K562 (cell line): ENCODE measurements around the gene ETV7.

Source experiments
- ESRRA ChIP-seq: fragments of 450-650 bp; IDR thresholded peaks from 2 replicates; pipeline ENCODE4 v1.6.1; 2014; ENCODE audit warnings: low read depth, mild to moderate bottlenecking, moderate library complexity, borderline replicate concordance
- NFRKB ChIP-seq: fragments of 450-650 bp; IDR thresholded peaks from 2 replicates; pipeline ENCODE4 v1.6.1; 2016; ENCODE audit warnings: low read depth
- XRCC3 ChIP-seq: fragments of 450-650 bp; IDR thresholded peaks from 2 replicates; pipeline ENCODE4 v1.6.1; 2017; ENCODE audit warnings: mild to moderate bottlenecking, moderate library complexity
- XRCC5 ChIP-seq: fragments of 200-400 bp; formaldehyde crosslinking; IDR thresholded peaks from 2 replicates; pipeline ENCODE4 v1.6.1; 2017; ENCODE audit warnings: low read depth, mild to moderate bottlenecking, low read length
- TF ChIP-seq, protein P1 (sequence below), 2 experiments: fragments of 450-650 bp; formaldehyde crosslinking in 1 of 2; IDR thresholded peaks; 2 replicates each; pipeline versions ENCODE4 v1.4.0 to v1.6.1; 2014 to 2020; ENCODE audit warnings: mild to moderate bottlenecking in 2 of 2, borderline replicate concordance in 1 of 2, low read depth in 1 of 2
- TF ChIP-seq, protein P2 (sequence below), 3 experiments: IDR thresholded peaks in 2 of 3; conservative IDR thresholded peaks in 1 of 3; 2 replicates each; pipeline ENCODE4 v1.5.1; 2011 to 2012; ENCODE audit warnings: low read length in 3 of 3, mild to moderate bottlenecking in 3 of 3, control low read depth in 2 of 3, improper control_type of control experiment in 1 of 3, inconsistent platforms in 1 of 3, low read depth in 1 of 3, mixed read lengths in 1 of 3, moderate library complexity in 1 of 3; ENCODE audit not compliant: insufficient read depth in 2 of 3

DNA sequence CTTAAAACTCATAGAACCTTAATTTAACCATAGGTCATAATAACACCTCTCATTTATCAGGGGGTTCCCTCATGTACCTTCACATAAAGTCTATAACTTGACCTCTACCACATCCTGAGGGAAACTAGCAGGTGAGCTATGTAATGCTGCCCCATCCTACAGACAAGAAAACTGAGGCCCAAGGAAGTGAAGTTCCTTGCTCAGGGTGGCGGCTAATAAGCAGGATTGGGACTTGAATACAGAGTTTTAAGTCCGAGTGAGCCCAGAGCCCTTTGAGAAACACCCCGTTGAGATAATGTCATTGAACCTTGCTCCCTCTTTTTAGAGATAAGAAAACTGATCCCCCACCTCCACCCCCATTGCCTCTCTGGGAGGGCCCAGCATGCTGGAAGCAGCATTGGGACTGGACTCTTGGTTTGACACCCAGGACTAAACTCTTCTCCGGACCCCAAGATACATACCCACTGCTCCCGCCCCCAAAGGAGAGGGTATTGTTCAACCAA lies 51.2 kb downstream of the ETV7 start:
- TF ChIP-seq XRCC3 (no peak), XRCC5 (no peak), ESRRA (no peak), NFRKB (no peak)
- TF ChIP-seq, protein P1, sequence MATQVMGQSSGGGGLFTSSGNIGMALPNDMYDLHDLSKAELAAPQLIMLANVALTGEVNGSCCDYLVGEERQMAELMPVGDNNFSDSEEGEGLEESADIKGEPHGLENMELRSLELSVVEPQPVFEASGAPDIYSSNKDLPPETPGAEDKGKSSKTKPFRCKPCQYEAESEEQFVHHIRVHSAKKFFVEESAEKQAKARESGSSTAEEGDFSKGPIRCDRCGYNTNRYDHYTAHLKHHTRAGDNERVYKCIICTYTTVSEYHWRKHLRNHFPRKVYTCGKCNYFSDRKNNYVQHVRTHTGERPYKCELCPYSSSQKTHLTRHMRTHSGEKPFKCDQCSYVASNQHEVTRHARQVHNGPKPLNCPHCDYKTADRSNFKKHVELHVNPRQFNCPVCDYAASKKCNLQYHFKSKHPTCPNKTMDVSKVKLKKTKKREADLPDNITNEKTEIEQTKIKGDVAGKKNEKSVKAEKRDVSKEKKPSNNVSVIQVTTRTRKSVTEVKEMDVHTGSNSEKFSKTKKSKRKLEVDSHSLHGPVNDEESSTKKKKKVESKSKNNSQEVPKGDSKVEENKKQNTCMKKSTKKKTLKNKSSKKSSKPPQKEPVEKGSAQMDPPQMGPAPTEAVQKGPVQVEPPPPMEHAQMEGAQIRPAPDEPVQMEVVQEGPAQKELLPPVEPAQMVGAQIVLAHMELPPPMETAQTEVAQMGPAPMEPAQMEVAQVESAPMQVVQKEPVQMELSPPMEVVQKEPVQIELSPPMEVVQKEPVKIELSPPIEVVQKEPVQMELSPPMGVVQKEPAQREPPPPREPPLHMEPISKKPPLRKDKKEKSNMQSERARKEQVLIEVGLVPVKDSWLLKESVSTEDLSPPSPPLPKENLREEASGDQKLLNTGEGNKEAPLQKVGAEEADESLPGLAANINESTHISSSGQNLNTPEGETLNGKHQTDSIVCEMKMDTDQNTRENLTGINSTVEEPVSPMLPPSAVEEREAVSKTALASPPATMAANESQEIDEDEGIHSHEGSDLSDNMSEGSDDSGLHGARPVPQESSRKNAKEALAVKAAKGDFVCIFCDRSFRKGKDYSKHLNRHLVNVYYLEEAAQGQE (IDR thresholded peaks at IDR 0.05; ENCODE audit: borderline replicate concordance), result no peak
- TF ChIP-seq, protein P1 (CRISPR knock-in tag; IDR thresholded peaks at IDR 0.05; ENCODE audit: low read depth), result no peak
- TF ChIP-seq, protein P2, sequence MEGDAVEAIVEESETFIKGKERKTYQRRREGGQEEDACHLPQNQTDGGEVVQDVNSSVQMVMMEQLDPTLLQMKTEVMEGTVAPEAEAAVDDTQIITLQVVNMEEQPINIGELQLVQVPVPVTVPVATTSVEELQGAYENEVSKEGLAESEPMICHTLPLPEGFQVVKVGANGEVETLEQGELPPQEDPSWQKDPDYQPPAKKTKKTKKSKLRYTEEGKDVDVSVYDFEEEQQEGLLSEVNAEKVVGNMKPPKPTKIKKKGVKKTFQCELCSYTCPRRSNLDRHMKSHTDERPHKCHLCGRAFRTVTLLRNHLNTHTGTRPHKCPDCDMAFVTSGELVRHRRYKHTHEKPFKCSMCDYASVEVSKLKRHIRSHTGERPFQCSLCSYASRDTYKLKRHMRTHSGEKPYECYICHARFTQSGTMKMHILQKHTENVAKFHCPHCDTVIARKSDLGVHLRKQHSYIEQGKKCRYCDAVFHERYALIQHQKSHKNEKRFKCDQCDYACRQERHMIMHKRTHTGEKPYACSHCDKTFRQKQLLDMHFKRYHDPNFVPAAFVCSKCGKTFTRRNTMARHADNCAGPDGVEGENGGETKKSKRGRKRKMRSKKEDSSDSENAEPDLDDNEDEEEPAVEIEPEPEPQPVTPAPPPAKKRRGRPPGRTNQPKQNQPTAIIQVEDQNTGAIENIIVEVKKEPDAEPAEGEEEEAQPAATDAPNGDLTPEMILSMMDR (IDR thresholded peaks at IDR 0.05 in 2 of 3, conservative IDR thresholded peaks at IDR 0.05 in 1 of 3; ENCODE audit: insufficient read depth in 2 of 3, low read depth in 1 of 3, low read length in 3 of 3), result no peak
